CD4-positive, CD25-positive, alpha-beta regulatory T cell (primary cell): ENCODE measurements around the gene ZKSCAN5. TPM values are rescaled to one million over a fixed set of nuclear protein-coding genes. Genes with fewer than 3 reads are reported as not detected.

Experiments
- ATAC-seq, 2 donors: fragments of 150-1000 bp; cut with Tn5 transposase; one replicate each; pipeline ENCODE4 v1.10.0; 2021; ENCODE audit warnings: low read depth in 2 of 2, moderate number of reproducible peaks in 2 of 2, moderate library complexity in 1 of 2
- DNase-seq, 3 donors: peaks; one replicate each; pipeline versions ENCODE4 v3.0.0 to v3.0.0-alpha.2; 2012 to 2022; ENCODE audit warnings: mixed read lengths in 1 of 3
- H3K27ac ChIP-seq: one replicate; pipeline ENCODE4 v1.7.0; 2013; ENCODE audit warnings: mild to moderate bottlenecking, low read length; ENCODE audit not compliant: insufficient read depth, poor library complexity, severe bottlenecking
- H3K27me3 ChIP-seq: one replicate; pipeline ENCODE4 v1.7.0; 2013; ENCODE audit warnings: low read length; ENCODE audit not compliant: control insufficient read depth, insufficient read depth
- H3K36me3 ChIP-seq: one replicate; pipeline ENCODE4 v1.7.0; 2013; ENCODE audit warnings: mild to moderate bottlenecking, low read length, moderate library complexity; ENCODE audit not compliant: control insufficient read depth, insufficient read depth
- H3K4me1 ChIP-seq: 2 replicates; pipeline ENCODE4 v1.7.0; 2013; ENCODE audit warnings: mild to moderate bottlenecking, low read length; ENCODE audit not compliant: insufficient read depth, control insufficient read depth, poor library complexity, severe bottlenecking
- H3K4me3 ChIP-seq: one replicate; pipeline ENCODE4 v1.7.0; 2013; ENCODE audit warnings: low read depth, mild to moderate bottlenecking, low read length, moderate library complexity
- H3K9me3 ChIP-seq, 2 experiments: 1 replicate in 1 of 2; 2 replicates in 1 of 2; pipeline ENCODE4 v1.7.0; 2013; ENCODE audit warnings: low read length in 2 of 2, mild to moderate bottlenecking in 1 of 2, moderate library complexity in 1 of 2; ENCODE audit not compliant: control insufficient read depth in 2 of 2
- H3K27ac Mint-ChIP-seq, 3 donors: one replicate each; pipeline ENCODE4 v1.8.0; 2020 to 2022; ENCODE audit warnings: mild to moderate bottlenecking in 3 of 3, mixed read lengths in 3 of 3, moderate library complexity in 2 of 3
- H3K27me3 Mint-ChIP-seq: one replicate; pipeline ENCODE4 v1.8.0; 2022; ENCODE audit warnings: mild to moderate bottlenecking, mixed read lengths
- H3K36me3 Mint-ChIP-seq: one replicate; pipeline ENCODE4 v1.8.0; 2020; ENCODE audit warnings: mixed read lengths
- H3K4me1 Mint-ChIP-seq, 4 donors: one replicate each; pipeline ENCODE4 v1.8.0; 2020 to 2022; ENCODE audit warnings: mixed read lengths in 4 of 4, mild to moderate bottlenecking in 1 of 4
- H3K4me3 Mint-ChIP-seq, 4 donors: one replicate each; pipeline ENCODE4 v1.8.0; 2020 to 2022; ENCODE audit warnings: mild to moderate bottlenecking in 4 of 4, mixed read lengths in 4 of 4, moderate library complexity in 3 of 4
- H3K9me3 Mint-ChIP-seq, 7 donors: one replicate each; pipeline ENCODE4 v1.8.0; 2020 to 2022; ENCODE audit warnings: mixed read lengths in 7 of 7, mild to moderate bottlenecking in 3 of 7, moderate library complexity in 2 of 7
- polyA plus RNA-seq, 4 donors: library from polyadenylated mRNA; unstranded; fragments of 300-500 nt; fragmentation: Illumina TruSeq; gene quantifications; one replicate each; pipeline ENCODE4 v1.2.3, GENCODE V29; 2021
- total RNA-seq: library from RNA; stranded (reverse); gene quantifications from one replicate; pipeline ENCODE4 v1.2.3, GENCODE V29; 2022

ZKSCAN5 gene
- total and polyA plus RNA-seq, 5 donors from 2014 or later: 2.8 to 5.8 (median 4.2) TPM

GRCh38 chr7:99554939-99555338 is 50.5 kb downstream of the ZKSCAN5 start:
- H3K9me3 Mint-ChIP-seq: peaks cover 0 to 2% (median 0%) of the 10 kb centered on the region in 7 donors
- no peak for ATAC-seq
- DNase-seq: no peak
- H3K27ac Mint-ChIP-seq: no peak overlapping the region
- Histone ChIP-seq H3K27ac (no peak overlapping the region), H3K9me3 (no peaks in the 10 kb centered on the region), H3K4me3 (no peak overlapping the region), H3K4me1 (peaks cover 46% of the 10 kb centered on the region), H3K36me3 (peaks cover 15% of the 10 kb centered on the region), H3K27me3 (no peaks in the 10 kb centered on the region)
- H3K27me3 Mint-ChIP-seq: peaks cover 8% of the 10 kb centered on the region
- H3K36me3 Mint-ChIP-seq: peaks cover 19% of the 10 kb centered on the region
- peak overlapping the region in 3 of 4 donors; percentile 6 to 62 (median 15) for H3K4me3 Mint-ChIP-seq
- H3K4me1 Mint-ChIP-seq: peaks cover 11 to 62% (median 41%) of the 10 kb centered on the region in 4 donors

- Mint-ChIP-seq H3K4me3 (peak overlapping the region; percentile 92 to 100 (median 96)), H3K27me3 (peaks cover 8% of the 10 kb centered on the region), H3K36me3 (peaks cover 32% of the 10 kb centered on the region), H3K9me3 (peaks cover 0 to 2% (median 0%) of the 10 kb centered on the region in 7 donors), H3K4me1 (peaks cover 13 to 66% (median 45%) of the 10 kb centered on the region in 4 donors), H3K27ac (peak overlapping the region; percentile 99)
- Histone ChIP-seq H3K4me3 (peak overlapping the region; percentile 98), H3K9me3 (no peaks in the 10 kb centered on the region), H3K27ac (peak overlapping the region; percentile 95), H3K36me3 (peaks cover 35% of the 10 kb centered on the region), H3K27me3 (no peaks in the 10 kb centered on the region), H3K4me1 (peaks cover 47% of the 10 kb centered on the region)
- ATAC-seq: no peak
- DNase-seq: peak in 1 of 3 donors; percentile 16
Observed at GRCh38 chr7:99557196-99557607, 52.7 kb downstream of the ZKSCAN5 start.

GRCh38 chr7:99557940-99558305 is 53.5 kb downstream of the ZKSCAN5 start:
- DNase-seq: no peak
- Mint-ChIP-seq H3K9me3 (peaks cover 0 to 2% (median 0%) of the 10 kb centered on the region in 7 donors), H3K4me1 (peaks cover 12 to 68% (median 46%) of the 10 kb centered on the region in 4 donors), H3K27me3 (peaks cover 8% of the 10 kb centered on the region), H3K27ac (peak overlapping the region; percentile 99), H3K36me3 (peaks cover 40% of the 10 kb centered on the region), H3K4me3 (peak overlapping the region; percentile 92 to 100 (median 96))
- Histone ChIP-seq H3K4me3 (peak overlapping the region; percentile 98), H3K27me3 (no peaks in the 10 kb centered on the region), H3K9me3 (no peaks in the 10 kb centered on the region), H3K4me1 (peaks cover 47% of the 10 kb centered on the region), H3K27ac (peak overlapping the region; percentile 95), H3K36me3 (peaks cover 42% of the 10 kb centered on the region)
- peak; percentile 59 to 61 for ATAC-seq

- peak; percentile 91 to 96 (median 95) for DNase-seq
- no peaks in the 10 kb centered on the region for H3K27me3 ChIP-seq
- ATAC-seq: peak; percentile 85 to 86
- H3K36me3 Mint-ChIP-seq: peaks cover 38% of the 10 kb centered on the region
- peaks cover 0 to 2% (median 0%) of the 10 kb centered on the region in 7 donors for H3K9me3 Mint-ChIP-seq
- H3K4me1 Mint-ChIP-seq: peaks cover 12 to 65% (median 47%) of the 10 kb centered on the region in 4 donors
- peak within 1 kb of the TSS; percentile 98 for H3K4me3 ChIP-seq
- H3K9me3 ChIP-seq: no peaks in the 10 kb centered on the region
- peaks cover 46% of the 10 kb centered on the region for H3K36me3 ChIP-seq
- peak within 1 kb of the TSS; percentile 99 for H3K27ac Mint-ChIP-seq
- H3K4me1 ChIP-seq: peaks cover 47% of the 10 kb centered on the region
- H3K27ac ChIP-seq: peak within 1 kb of the TSS; percentile 95
- H3K4me3 Mint-ChIP-seq: peak within 1 kb of the TSS; percentile 92 to 100 (median 96)
- peaks cover 8% of the 10 kb centered on the region for H3K27me3 Mint-ChIP-seq
Observed at GRCh38 chr7:99558306-99559174, 54.1 kb downstream of the ZKSCAN5 start, which contains the start of gene ZNF655. Gene ZNF655 (plus strand): TSS chr7:99558642. CDS start chr7:99560560, 1,918 bp downstream.

GRCh38 chr7:99559175-99559915 is 54.9 kb downstream of the ZKSCAN5 start:
- peaks cover 47% of the 10 kb centered on the region for H3K4me1 ChIP-seq
- no peaks in the 10 kb centered on the region for H3K9me3 ChIP-seq
- peak overlapping the region; percentile 77 for H3K4me3 ChIP-seq
- H3K4me1 Mint-ChIP-seq: peaks cover 16 to 69% (median 51%) of the 10 kb centered on the region in 4 donors
- peaks cover 54% of the 10 kb centered on the region for H3K36me3 ChIP-seq
- ATAC-seq (no peak), DNase-seq (no peak)
- H3K4me3 Mint-ChIP-seq: peak overlapping the region; percentile 92 to 100 (median 96)
- peak overlapping the region; percentile 95 for H3K27ac ChIP-seq
- peaks cover 0 to 2% (median 0%) of the 10 kb centered on the region in 7 donors for H3K9me3 Mint-ChIP-seq
- peak overlapping the region; percentile 99 for H3K27ac Mint-ChIP-seq
- peaks cover 46% of the 10 kb centered on the region for H3K36me3 Mint-ChIP-seq
- peaks cover 8% of the 10 kb centered on the region for H3K27me3 Mint-ChIP-seq
- H3K27me3 ChIP-seq: no peaks in the 10 kb centered on the region

- Histone ChIP-seq H3K27me3 (no peaks in the 10 kb centered on the region), H3K4me3 (no peak overlapping the region), H3K27ac (peak overlapping the region; percentile 37), H3K4me1 (peaks cover 42% of the 10 kb centered on the region), H3K36me3 (peaks cover 55% of the 10 kb centered on the region), H3K9me3 (no peaks in the 10 kb centered on the region)
- peak overlapping the region; percentile 92 to 100 (median 96) for H3K4me3 Mint-ChIP-seq
- peak overlapping the region; percentile 83 to 99 (median 97) for H3K27ac Mint-ChIP-seq
- DNase-seq (no peak), ATAC-seq (no peak)
- H3K4me1 Mint-ChIP-seq: peaks cover 18 to 69% (median 50%) of the 10 kb centered on the region in 4 donors
- H3K36me3 Mint-ChIP-seq: peaks cover 40% of the 10 kb centered on the region
- H3K9me3 Mint-ChIP-seq: peaks cover 0 to 2% (median 0%) of the 10 kb centered on the region in 7 donors
- peaks cover 8% of the 10 kb centered on the region for H3K27me3 Mint-ChIP-seq
Observed at GRCh38 chr7:99560834-99561736, 56.6 kb downstream of the ZKSCAN5 start.

- peaks cover 18 to 63% (median 50%) of the 10 kb centered on the region in 4 donors for H3K4me1 Mint-ChIP-seq
- H3K36me3 ChIP-seq: peaks cover 58% of the 10 kb centered on the region
- H3K27ac ChIP-seq: no peak overlapping the region
- H3K27ac Mint-ChIP-seq: peak overlapping the region in 1 of 3 donors; percentile 97
- H3K9me3 ChIP-seq: no peaks in the 10 kb centered on the region
- DNase-seq (no peak), ATAC-seq (no peak)
- peaks cover 36% of the 10 kb centered on the region for H3K4me1 ChIP-seq
- H3K9me3 Mint-ChIP-seq: peaks cover 0 to 2% (median 0%) of the 10 kb centered on the region in 7 donors
- H3K4me3 Mint-ChIP-seq: peak overlapping the region in 1 of 4 donors; percentile 60
- H3K27me3 ChIP-seq: no peaks in the 10 kb centered on the region
- no peak overlapping the region for H3K4me3 ChIP-seq
- peaks cover 39% of the 10 kb centered on the region for H3K36me3 Mint-ChIP-seq
- peaks cover 8% of the 10 kb centered on the region for H3K27me3 Mint-ChIP-seq
Observed at GRCh38 chr7:99561737-99562051, 57.2 kb downstream of the ZKSCAN5 start.
